ENCODE results near the gene GSK3B. TPM values are rescaled to one million over a fixed set of nuclear protein-coding genes. Genes with fewer than 3 reads are reported as not detected.
A peak's percentile ranks its signal among the peaks of the same experiment; 100 is the strongest.

The GSK3B gene
- total RNA-seq, 1 donor from 2014 or later = 60.8 TPM

DNA sequence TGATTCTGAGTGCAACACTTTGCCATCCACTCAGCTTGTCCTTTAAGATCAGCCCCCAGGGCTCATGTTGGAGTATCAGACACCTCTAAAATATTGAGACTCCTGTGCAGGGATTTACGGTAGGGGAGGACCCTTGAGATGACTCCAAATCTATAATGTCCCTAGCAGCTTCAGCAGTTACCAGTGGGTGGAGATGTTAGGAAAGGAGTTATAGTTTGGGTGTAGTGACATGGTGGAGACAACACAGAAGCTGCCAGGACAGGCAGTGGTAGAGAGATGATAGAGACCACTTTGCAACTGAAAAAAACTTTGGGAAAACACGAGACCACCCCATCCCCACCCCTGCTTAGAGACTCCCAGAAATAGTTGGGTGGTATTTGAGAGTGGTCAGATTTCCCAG is 43.3 kb upstream of the GSK3B start:
- Histone ChIP-seq H3K4me3 (ENCODE audit: low read depth, low read length) (no peak overlapping the region), H3K27me3 (ENCODE audit: control insufficient read depth, insufficient read depth, low read length) (no peaks in the 10 kb centered on the region), H3K36me3 (ENCODE audit: control insufficient read depth, insufficient read depth, low read length) (no peaks in the 10 kb centered on the region)
- no peak for DNase-seq (ENCODE audit: low read depth)
- TF ChIP-seq, protein P1, sequence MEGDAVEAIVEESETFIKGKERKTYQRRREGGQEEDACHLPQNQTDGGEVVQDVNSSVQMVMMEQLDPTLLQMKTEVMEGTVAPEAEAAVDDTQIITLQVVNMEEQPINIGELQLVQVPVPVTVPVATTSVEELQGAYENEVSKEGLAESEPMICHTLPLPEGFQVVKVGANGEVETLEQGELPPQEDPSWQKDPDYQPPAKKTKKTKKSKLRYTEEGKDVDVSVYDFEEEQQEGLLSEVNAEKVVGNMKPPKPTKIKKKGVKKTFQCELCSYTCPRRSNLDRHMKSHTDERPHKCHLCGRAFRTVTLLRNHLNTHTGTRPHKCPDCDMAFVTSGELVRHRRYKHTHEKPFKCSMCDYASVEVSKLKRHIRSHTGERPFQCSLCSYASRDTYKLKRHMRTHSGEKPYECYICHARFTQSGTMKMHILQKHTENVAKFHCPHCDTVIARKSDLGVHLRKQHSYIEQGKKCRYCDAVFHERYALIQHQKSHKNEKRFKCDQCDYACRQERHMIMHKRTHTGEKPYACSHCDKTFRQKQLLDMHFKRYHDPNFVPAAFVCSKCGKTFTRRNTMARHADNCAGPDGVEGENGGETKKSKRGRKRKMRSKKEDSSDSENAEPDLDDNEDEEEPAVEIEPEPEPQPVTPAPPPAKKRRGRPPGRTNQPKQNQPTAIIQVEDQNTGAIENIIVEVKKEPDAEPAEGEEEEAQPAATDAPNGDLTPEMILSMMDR (IDR thresholded peaks at IDR 0.05; ENCODE audit: insufficient read depth, low read length, severe bottlenecking) = no peak
- no peak for FAIRE-seq

DNA sequence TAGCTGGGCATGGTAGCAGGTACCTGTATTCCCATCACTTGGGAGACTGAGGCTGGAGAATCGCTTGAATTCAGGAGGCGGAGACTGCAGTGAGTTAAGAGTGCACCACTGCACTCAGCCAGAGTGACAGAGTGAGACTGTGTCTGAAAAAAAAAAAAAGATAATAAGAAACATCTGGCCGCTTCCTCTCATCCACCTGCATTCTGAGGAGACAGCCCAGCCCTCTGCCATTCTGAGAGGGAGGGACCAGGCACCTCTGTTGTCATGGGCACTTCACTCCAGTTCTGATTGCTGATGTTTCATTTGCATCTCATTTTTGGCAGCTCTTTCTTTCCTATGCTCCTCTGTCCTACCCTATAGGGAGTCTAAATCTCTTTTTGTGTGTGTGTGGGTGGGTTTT is 36.4 kb upstream of the GSK3B start:
- no peak for DNase-seq (ENCODE audit: low read depth)
- TF ChIP-seq, protein P1 (IDR thresholded peaks at IDR 0.05; ENCODE audit: insufficient read depth, low read length, severe bottlenecking) = no peak
- Histone ChIP-seq H3K27me3 (ENCODE audit: control insufficient read depth, insufficient read depth, low read length) (no peaks in the 10 kb centered on the region), H3K4me3 (ENCODE audit: low read depth, low read length) (no peak overlapping the region), H3K36me3 (ENCODE audit: control insufficient read depth, insufficient read depth, low read length) (no peaks in the 10 kb centered on the region)
- no peak for FAIRE-seq

DNA sequence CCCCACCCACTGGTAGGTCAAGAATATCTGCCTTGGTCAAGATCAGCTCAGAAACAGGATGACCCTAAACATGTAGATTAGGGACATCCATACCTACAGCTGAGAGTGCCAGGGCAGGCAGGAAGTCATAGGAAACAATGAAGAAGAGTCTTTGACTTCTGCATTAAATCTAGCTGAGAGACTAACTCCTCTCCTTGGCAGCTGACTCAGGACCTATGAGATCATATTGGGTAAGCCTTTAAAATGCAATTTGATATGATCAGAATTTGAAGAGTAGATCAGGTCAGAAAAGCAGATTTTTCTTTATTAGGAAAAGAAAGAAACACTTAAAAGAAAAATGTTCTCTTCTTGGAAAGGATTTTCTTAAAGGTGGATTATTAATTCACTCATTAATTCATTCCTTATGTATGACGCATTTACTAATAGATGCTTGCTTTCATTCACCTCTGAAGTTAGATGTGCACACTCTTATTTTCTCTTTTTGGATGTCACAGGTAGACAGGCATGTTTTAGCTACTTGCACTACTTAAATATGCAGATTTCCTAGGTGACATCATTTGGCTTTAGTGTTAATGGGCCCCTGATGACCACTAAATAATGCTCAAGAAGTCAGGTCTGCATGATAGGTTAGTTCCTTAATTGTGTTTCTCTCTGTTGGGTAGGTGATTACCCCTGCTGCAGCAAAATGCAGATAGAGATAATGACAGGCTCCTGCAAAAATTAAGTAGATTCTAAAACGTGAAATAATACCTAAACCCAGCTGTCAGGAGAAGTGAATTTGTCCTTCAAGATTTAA is 35.7 kb upstream of the GSK3B start:
- Histone ChIP-seq H3K4me3 (ENCODE audit: low read depth, low read length) (no peak overlapping the region), H3K27me3 (ENCODE audit: control insufficient read depth, insufficient read depth, low read length) (no peaks in the 10 kb centered on the region), H3K36me3 (ENCODE audit: control insufficient read depth, insufficient read depth, low read length) (no peaks in the 10 kb centered on the region)
- peak; percentile 56 for DNase-seq (ENCODE audit: low read depth)
- no peak for FAIRE-seq
- TF ChIP-seq, protein P1 (IDR thresholded peaks at IDR 0.05; ENCODE audit: insufficient read depth, low read length, severe bottlenecking) = no peak

DNA sequence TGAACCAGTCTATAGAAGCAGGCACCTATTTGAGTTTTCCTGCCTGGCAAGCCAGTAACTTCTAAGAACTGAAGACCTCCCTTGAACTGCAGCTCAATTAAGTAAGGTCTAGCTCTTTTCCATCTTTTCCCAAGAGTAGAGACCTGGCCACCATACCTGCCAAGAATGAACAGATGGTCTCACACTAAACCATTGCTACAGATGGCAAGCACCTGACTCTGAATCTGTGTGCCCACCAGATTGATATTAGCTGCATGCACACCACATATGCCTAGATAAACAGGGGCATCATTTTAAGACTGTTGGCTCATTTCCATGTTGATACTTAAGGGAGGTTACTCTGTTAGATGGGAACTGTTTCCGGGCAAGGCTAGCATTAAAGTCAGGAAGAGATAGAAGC is 34.8 kb upstream of the GSK3B start:
- TF ChIP-seq, protein P1 (IDR thresholded peaks at IDR 0.05; ENCODE audit: insufficient read depth, low read length, severe bottlenecking) = no peak
- Histone ChIP-seq H3K27me3 (ENCODE audit: control insufficient read depth, insufficient read depth, low read length) (no peaks in the 10 kb centered on the region), H3K36me3 (ENCODE audit: control insufficient read depth, insufficient read depth, low read length) (no peaks in the 10 kb centered on the region), H3K4me3 (ENCODE audit: low read depth, low read length) (no peak overlapping the region)
- FAIRE-seq (no peak), DNase-seq (ENCODE audit: low read depth) (no peak)

DNA sequence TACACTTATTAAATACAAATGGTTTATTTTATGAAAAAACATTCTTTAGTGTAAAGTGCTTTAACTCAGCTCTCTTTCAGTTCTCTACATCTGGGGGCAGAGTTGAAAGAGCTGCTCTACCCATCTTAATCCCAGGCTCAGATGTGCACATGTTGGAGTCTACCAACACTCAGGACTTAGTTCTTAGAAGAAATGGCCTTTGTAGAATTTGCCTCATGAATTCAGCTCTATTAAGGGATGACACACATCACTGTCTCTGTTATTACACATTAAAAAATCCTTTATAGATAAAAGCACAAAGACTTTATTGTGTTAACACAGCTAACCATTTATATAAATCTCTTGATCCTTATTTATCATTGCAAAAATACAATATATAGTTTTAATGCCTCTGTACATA is 31.7 kb upstream of the GSK3B start:
- no peaks in the 10 kb centered on the region for H3K36me3 ChIP-seq (ENCODE audit: control insufficient read depth, insufficient read depth, low read length)
- no peaks in the 10 kb centered on the region for H3K27me3 ChIP-seq (ENCODE audit: control insufficient read depth, insufficient read depth, low read length)
- TF ChIP-seq, protein P1 (IDR thresholded peaks at IDR 0.05; ENCODE audit: insufficient read depth, low read length, severe bottlenecking) = no peak
- DNase-seq (ENCODE audit: low read depth) (no peak), FAIRE-seq (no peak)
- H3K4me3 ChIP-seq (ENCODE audit: low read depth, low read length) = no peak overlapping the region

Measured in bronchial epithelial cell (primary cell).